Activated T-cell treated with anti-CD3 and anti-CD28 coated beads, Interleukin-2, amount 50 U/mL, for 72 hours (primary cell): ENCODE data around the gene DDAH1. TPM values are rescaled to one million over a fixed set of nuclear protein-coding genes. Genes with fewer than 3 reads are reported as not detected.

ENCODE experiments used
- ATAC-seq, 2 donors: fragments of 150-1000 bp; cut with Tn5 transposase; replicated peaks in 1 of 2; 2 replicates each; pipeline ENCODE4 v1.10.0; 2021; ENCODE audit warnings: moderate library complexity in 2 of 2, mild to moderate bottlenecking in 1 of 2
- DNase-seq, 2 donors: peaks; one replicate each; pipeline ENCODE4 v3.0.0; 2021 to 2022; ENCODE audit warnings: mixed read lengths in 1 of 2
- H3K27ac Mint-ChIP-seq: one replicate; pipeline ENCODE4 v1.8.0; 2022; ENCODE audit warnings: mild to moderate bottlenecking, moderate library complexity, mixed read lengths
- H3K27me3 Mint-ChIP-seq: one replicate; pipeline ENCODE4 v1.8.0; 2022; ENCODE audit warnings: low read depth, mixed read lengths
- H3K36me3 Mint-ChIP-seq, 2 donors: one replicate each; pipeline ENCODE4 v1.8.0; 2022; ENCODE audit warnings: mixed read lengths in 2 of 2, mild to moderate bottlenecking in 1 of 2; ENCODE audit not compliant: insufficient read depth in 2 of 2
- H3K4me1 Mint-ChIP-seq: one replicate; pipeline ENCODE4 v1.8.0; 2022; ENCODE audit warnings: low read depth, mixed read lengths
- H3K4me3 Mint-ChIP-seq, 2 donors: one replicate each; pipeline ENCODE4 v1.8.0; 2022; ENCODE audit warnings: mild to moderate bottlenecking in 2 of 2, mixed read lengths in 2 of 2, moderate library complexity in 2 of 2
- H3K9me3 Mint-ChIP-seq, 2 donors: one replicate each; pipeline ENCODE4 v1.8.0; 2022; ENCODE audit warnings: mixed read lengths in 2 of 2
- total RNA-seq, 2 donors: library from RNA; stranded (reverse); gene quantifications; one replicate each; pipeline ENCODE4 v1.2.3, GENCODE V29; 2022

The DDAH1 gene
- total RNA-seq, 2 donors from 2014 or later: 0.09 to 0.38 TPM

DNA sequence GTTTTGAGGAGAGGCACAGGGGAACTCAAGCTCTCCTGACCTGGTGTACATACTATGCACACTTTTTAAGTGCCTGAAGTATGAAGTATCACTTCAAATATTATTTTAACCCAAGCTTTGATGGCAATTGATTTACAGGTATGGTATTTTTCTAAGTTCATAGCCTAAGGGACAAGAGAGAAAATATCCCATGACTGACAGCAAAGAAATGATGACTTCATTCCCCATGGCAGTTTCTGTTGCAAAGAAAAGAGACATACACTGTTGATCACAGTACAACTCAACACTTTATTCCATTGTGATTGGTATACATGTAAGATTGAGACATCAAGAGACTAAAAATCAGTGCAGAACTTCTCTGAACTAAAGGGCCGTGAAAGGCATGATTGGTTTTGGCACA, 146.7 kb downstream of the DDAH1 start:
- H3K4me1 Mint-ChIP-seq: peaks cover 23% of the 10 kb centered on the region
- no peak for ATAC-seq
- H3K27me3 Mint-ChIP-seq: peaks cover 63% of the 10 kb centered on the region

DNA sequence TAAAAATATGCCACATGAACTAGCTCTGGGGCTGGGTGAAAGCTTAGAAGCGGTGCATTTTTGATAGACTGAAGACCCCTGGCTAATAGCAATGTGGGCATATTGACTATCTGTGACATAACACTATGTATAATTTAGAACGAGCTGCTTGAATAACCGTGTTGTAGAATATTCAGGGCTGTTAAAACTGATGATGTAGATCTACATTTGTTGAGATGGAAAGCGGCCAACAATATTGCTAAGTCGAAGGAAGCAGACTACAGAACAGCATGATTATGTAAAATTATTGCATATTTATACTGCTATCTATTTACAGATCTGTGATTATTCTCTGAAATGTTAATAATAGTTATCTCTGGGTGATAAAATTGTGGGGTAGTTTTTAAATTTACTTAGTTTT, 147.4 kb downstream of the DDAH1 start:
- ATAC-seq: no peak
- Mint-ChIP-seq H3K27ac (no peak overlapping the region), H3K4me1 (peaks cover 23% of the 10 kb centered on the region), H3K9me3 (no peaks in the 10 kb centered on the region), H3K4me3 (no peak overlapping the region), H3K36me3 (no peaks in the 10 kb centered on the region), H3K27me3 (peaks cover 64% of the 10 kb centered on the region)
- DNase-seq: no peak

More for the DNA sequence above, 146.7 kb downstream of the DDAH1 start:
- H3K27ac Mint-ChIP-seq: no peak overlapping the region
- no peaks in the 10 kb centered on the region for H3K36me3 Mint-ChIP-seq
- no peak for DNase-seq
- no peaks in the 10 kb centered on the region for H3K9me3 Mint-ChIP-seq
- H3K4me3 Mint-ChIP-seq: no peak overlapping the region

DNA sequence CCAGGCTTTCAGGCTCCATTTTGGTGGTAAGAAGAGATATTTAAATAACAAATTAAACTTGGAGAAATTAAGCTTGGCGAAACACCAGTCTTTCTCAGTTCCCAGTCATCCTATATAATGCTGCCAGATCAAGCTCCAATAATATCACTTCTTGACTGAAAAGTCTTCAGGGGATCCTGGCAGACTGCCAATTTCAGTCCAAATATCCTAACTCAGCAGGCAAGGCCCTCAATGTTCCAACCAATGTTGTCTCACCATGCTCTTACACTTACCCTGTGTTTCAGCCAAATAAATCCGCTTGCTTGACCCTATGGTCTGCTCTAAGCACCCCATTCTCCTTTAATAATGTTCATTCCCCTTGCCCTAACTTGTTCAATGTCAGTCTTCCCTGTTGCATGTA, 148.6 kb downstream of the DDAH1 start:
- DNase-seq (no peak), ATAC-seq (no peak)
- no peak overlapping the region for H3K27ac Mint-ChIP-seq
- H3K27me3 Mint-ChIP-seq: peaks cover 73% of the 10 kb centered on the region
- no peaks in the 10 kb centered on the region for H3K36me3 Mint-ChIP-seq
- peaks cover 21% of the 10 kb centered on the region for H3K4me1 Mint-ChIP-seq
- H3K9me3 Mint-ChIP-seq: no peaks in the 10 kb centered on the region
- H3K4me3 Mint-ChIP-seq: no peak overlapping the region

DNA sequence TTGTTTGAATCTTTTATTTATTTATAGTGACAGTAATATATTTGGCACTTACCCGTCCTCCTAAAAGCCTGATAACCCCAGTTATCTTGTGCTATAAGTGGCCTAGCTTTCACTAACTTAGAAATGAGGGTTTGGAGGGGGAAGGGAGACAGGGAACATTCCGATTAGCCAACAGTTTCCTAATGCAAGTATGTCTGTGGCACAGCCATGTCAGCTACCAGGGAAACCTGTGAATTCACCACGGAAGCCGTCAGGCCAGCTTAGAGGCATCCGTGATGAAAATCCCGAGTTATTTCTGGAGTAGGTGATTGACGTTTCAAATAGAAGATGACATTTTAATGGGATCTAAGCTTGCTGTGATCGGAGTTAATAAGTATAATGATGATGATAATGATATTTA, 149.2 kb downstream of the DDAH1 start:
- H3K36me3 Mint-ChIP-seq: no peaks in the 10 kb centered on the region
- no peak for DNase-seq
- peaks cover 72% of the 10 kb centered on the region for H3K27me3 Mint-ChIP-seq
- ATAC-seq: no peak
- H3K4me1 Mint-ChIP-seq: peaks cover 15% of the 10 kb centered on the region
- no peak overlapping the region for H3K4me3 Mint-ChIP-seq
- no peak overlapping the region for H3K27ac Mint-ChIP-seq
- no peaks in the 10 kb centered on the region for H3K9me3 Mint-ChIP-seq

DNA sequence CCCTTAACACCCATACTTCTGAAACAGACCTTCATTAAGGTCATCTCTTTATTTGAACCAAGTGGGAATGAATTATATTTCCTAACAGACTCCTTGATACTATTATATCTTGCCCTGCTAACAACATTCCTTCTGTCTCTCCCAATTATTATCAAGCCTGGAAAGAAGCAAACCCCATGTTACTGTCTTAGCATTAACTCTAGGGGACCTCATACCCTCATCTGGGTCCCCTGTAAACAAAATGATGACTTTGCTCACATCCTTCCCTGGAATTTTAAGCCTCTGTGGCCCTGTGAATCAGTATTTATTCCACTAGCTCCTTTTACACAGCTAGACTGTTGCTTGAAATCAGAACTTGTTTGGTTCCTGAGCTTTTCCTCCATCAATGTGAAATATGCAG, 150.2 kb downstream of the DDAH1 start:
- peaks cover 69% of the 10 kb centered on the region for H3K27me3 Mint-ChIP-seq
- no peak overlapping the region for H3K27ac Mint-ChIP-seq
- H3K4me1 Mint-ChIP-seq: peaks cover 5% of the 10 kb centered on the region
- DNase-seq: no peak
- no peaks in the 10 kb centered on the region for H3K36me3 Mint-ChIP-seq
- H3K9me3 Mint-ChIP-seq: no peaks in the 10 kb centered on the region
- no peak overlapping the region for H3K4me3 Mint-ChIP-seq
- ATAC-seq: no peak

DNA sequence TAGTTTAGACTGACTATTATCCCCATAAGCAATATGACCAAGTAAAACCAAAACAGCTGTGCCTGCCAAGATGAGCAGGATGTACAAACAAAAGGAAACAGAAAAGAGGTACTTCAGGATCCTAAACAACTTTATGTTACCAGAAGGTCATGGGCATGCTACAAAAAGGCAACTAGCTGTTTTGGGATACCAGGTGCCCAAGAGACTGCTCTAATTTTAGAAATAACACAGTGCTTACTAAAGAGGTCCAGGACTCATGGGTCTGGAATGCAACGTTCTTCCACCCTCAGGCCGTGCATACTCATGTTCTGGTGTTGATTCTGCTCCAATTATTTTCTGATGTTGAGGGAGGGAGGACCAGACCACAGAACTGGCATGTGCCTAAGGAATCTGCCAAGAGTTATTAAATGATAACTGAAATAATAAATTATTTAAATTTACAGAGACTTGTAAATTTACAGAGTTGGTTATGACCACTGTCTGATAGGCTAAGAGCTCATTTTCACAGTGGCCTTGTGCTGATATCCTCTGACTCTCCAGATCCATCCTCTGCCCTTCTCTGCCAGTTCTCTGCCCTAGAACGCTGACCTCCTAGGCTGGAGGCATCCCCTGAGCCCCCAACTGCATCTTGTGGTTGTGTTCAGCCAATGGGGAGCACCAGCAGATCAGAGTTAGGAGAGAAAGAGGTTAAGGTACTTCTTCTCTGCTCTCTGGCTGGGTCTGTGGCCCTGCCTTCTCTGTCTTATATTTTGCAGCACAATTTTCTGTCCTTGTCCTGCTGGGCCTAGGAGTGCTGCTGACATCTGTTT, 150.9 kb downstream of the DDAH1 start:
- H3K36me3 Mint-ChIP-seq: no peaks in the 10 kb centered on the region
- no peaks in the 10 kb centered on the region for H3K4me1 Mint-ChIP-seq
- peaks cover 70% of the 10 kb centered on the region for H3K27me3 Mint-ChIP-seq
- no peaks in the 10 kb centered on the region for H3K9me3 Mint-ChIP-seq
- H3K27ac Mint-ChIP-seq: no peak overlapping the region
- ATAC-seq (no peak), DNase-seq (no peak)
- no peak overlapping the region for H3K4me3 Mint-ChIP-seq

DNA sequence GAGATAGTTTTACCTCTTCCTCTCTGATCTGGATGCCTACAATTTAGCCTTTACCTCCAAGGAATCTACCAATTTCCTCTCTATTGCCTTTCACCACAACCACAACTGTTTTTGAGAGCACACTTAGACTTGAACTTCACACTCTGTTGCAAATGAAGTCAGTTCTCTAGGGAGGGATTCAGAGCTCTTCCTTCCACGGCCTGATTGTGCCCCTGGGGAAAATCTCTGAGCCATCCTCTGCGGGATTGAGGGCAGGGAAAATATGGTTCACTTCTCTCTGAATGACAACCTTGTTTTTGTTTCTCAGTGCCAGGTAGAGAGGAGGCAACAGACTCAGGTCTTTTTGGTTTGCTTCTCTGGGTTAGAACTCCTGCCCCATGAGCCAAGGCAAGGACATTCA, 153.1 kb downstream of the DDAH1 start:
- Mint-ChIP-seq H3K4me3 (no peak overlapping the region), H3K27me3 (peaks cover 75% of the 10 kb centered on the region), H3K9me3 (no peaks in the 10 kb centered on the region), H3K27ac (no peak overlapping the region), H3K36me3 (no peaks in the 10 kb centered on the region), H3K4me1 (peaks cover 10% of the 10 kb centered on the region)
- ATAC-seq: no peak
- no peak for DNase-seq

DNA sequence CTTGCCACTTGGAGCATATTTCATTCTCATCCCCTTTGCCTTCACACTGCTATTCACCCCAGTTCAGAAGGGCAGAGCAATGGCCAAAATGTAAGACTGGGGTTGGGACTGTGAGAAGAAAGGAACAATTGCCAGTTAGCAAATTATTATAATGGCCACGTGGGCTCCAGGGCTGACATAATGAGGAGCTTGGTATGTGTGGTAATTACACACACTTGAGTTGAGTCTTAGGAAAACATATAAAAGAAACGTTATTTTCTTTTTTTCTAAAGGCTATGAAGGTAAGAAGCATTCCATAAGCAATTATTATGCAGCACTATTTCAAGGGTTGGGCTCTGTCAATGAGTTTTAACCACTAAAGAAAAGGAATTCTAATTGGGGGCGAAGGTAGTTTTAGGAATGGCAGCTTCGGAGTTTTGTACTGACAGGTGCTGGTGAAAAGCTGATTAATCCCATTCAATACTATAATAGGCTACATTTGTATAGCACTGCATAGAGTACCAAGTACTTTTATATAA, 156.1 kb downstream of the DDAH1 start:
- no peak for ATAC-seq
- peaks cover 74% of the 10 kb centered on the region for H3K27me3 Mint-ChIP-seq
- DNase-seq: no peak
- no peaks in the 10 kb centered on the region for H3K36me3 Mint-ChIP-seq
- no peak overlapping the region for H3K27ac Mint-ChIP-seq
- H3K4me1 Mint-ChIP-seq: peaks cover 10% of the 10 kb centered on the region
- no peaks in the 10 kb centered on the region for H3K9me3 Mint-ChIP-seq
- no peak overlapping the region for H3K4me3 Mint-ChIP-seq

DNA sequence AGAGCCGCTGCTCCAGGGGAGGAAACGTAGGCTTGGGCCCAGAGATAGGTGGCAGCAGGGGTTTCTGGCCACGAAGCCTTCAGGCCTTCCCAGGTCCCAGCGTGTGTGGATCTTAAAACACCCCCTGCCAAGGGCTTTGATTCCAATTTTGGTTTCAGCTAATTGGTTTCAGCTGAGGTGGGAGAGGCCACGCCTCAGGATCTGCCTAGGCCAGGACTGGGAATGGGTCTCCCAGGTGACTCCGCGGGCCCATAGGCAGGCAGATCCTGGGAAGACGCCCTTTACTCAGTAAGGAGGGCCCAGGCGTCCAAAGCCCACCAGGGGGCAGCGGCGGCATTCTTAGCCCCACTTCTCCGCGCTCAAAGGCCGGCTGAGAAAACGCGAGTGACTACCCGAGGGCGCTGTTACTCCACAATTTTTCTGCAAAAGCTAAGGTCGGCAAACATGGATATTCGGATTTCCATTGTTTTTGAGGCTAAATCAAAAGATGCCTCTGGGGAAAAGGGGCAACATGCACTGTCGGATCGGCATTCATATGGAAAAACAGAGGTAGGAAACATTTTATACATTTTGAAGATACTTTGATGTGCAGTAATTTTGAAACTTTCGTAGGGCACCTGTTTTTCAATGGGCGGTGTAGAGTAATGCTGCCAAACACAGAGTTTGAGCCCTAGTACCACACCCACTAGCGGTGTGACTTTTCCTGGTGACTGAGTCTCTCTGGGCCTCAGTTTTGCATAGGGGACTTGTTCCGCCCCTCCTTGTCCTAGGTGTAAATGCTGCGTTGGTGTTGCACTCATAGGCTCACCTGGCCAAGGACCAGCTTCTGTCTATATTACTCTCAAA, 156.7 kb downstream of the DDAH1 start:
- Mint-ChIP-seq H3K27me3 (peaks cover 68% of the 10 kb centered on the region), H3K4me3 (peak overlapping the region; percentile 36 to 80), H3K9me3 (no peaks in the 10 kb centered on the region), H3K27ac (no peak overlapping the region), H3K4me1 (peaks cover 10% of the 10 kb centered on the region), H3K36me3 (no peaks in the 10 kb centered on the region)
- DNase-seq (peak; percentile 78 to 81), ATAC-seq (peak; percentile 93 to 95)

DNA sequence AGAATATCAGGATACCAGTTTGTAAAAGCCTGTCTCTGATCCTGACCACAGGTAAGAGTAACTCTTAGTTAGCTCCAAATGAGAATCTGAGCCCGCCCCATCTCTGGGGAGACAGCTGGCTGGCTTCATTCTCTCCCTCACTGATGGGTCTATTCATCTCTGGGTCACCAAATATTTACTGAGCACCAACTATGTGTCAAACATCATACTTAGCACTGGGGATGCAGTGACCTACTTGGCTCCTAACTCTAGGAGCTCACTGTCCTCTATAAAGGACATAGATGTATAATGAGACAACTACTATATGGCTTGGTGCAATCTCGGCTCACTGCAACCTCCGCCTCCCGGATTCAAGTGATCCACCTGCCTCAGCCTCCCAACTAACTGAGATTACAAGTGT, 158.7 kb downstream of the DDAH1 start:
- H3K9me3 Mint-ChIP-seq: no peaks in the 10 kb centered on the region
- ATAC-seq (no peak), DNase-seq (no peak)
- no peak overlapping the region for H3K4me3 Mint-ChIP-seq
- H3K27me3 Mint-ChIP-seq: peaks cover 78% of the 10 kb centered on the region
- peaks cover 10% of the 10 kb centered on the region for H3K4me1 Mint-ChIP-seq
- H3K36me3 Mint-ChIP-seq: no peaks in the 10 kb centered on the region
- no peak overlapping the region for H3K27ac Mint-ChIP-seq

DNA sequence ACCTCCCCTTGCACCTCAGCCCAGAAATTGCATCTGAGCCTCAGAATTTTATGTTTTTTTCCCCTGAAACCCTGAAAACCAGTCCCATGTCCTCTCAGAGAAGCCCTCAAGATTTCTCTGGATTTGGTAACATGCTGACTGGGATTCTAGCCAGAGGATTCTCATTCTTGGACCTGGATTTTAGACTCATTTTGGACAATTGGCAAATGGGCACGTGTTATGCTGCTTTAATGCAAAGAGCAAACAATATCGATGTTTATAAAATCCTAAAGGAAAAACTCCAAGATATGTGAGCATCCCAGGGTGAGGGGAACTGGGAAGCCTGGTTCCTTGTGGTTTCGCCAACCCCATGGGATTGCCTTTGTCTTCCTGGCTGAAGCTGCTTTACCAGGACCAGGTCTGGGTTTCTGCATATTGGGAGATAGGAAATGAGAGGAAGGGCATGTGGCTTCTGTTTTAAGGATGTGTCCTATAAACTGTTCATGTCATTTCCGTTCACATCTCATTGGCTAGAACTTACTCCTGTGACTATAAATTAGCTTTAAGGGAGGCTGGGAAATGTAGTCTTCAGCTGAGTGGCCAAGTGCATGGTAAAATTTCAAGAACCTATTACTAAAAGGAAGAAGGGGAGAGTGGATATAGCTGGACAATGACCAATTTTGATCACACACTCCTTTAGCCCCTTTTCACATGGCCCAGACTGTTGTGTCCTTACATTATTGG, 161.4 kb downstream of the DDAH1 start:
- Mint-ChIP-seq H3K36me3 (no peaks in the 10 kb centered on the region), H3K9me3 (no peaks in the 10 kb centered on the region), H3K27me3 (peaks cover 79% of the 10 kb centered on the region), H3K27ac (no peak overlapping the region), H3K4me1 (peaks cover 17% of the 10 kb centered on the region), H3K4me3 (no peak overlapping the region)
- no peak for DNase-seq
- ATAC-seq: no peak

DNA sequence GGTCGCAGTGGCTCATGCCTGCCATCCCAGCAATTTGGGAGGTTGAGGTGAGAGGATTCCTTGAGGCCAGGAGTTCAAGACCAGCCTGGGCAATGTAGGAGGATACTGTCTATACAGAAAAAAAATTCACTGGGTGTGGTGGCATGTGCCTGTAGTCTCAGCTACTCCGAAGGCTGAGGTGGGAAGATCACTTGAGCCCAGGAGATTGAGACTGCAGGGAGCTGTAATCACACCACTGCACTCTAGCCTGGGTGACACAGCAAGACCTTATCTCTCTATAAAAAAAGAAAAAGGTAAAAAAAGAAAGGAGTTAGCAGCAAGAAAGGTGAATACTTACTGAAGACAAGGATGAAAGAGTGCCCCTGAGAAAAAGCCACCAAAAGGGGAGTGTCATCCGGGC, 164.8 kb downstream of the DDAH1 start:
- H3K9me3 Mint-ChIP-seq: no peaks in the 10 kb centered on the region
- no peak overlapping the region for H3K27ac Mint-ChIP-seq
- no peak for DNase-seq
- H3K4me3 Mint-ChIP-seq: no peak overlapping the region
- peaks cover 0 to 2% of the 10 kb centered on the region in 2 donors for H3K36me3 Mint-ChIP-seq
- H3K27me3 Mint-ChIP-seq: peaks cover 59% of the 10 kb centered on the region
- ATAC-seq: no peak
- H3K4me1 Mint-ChIP-seq: peaks cover 29% of the 10 kb centered on the region
